Peyer's patch (tissue), 4 donors: ENCODE data around the gene SPTAN1.

Source experiments
- POLR2A ChIP-seq, 2 donors: fragments of 450-650 bp; IDR thresholded peaks; one replicate each; pipeline ENCODE4 v1.5.1; 2017; ENCODE audit warnings: antibody characterized with exemption in 2 of 2, mild to moderate bottlenecking in 2 of 2, moderate library complexity in 2 of 2
- TF ChIP-seq, protein P1 (sequence below), 6 experiments: fragments of 450-650 bp in 4 of 6; fragments of 200-600 bp in 2 of 6; sonication (generic) in 1 of 6; IDR thresholded peaks; one replicate each; pipeline ENCODE4 v1.5.1; 2017 to 2019; ENCODE audit warnings: antibody characterized with exemption in 6 of 6, mild to moderate bottlenecking in 3 of 6, moderate library complexity in 1 of 6

GRCh38 chr9:128636556-128637530, 84.5 kb downstream of the SPTAN1 start:
- TF ChIP-seq, protein P1, sequence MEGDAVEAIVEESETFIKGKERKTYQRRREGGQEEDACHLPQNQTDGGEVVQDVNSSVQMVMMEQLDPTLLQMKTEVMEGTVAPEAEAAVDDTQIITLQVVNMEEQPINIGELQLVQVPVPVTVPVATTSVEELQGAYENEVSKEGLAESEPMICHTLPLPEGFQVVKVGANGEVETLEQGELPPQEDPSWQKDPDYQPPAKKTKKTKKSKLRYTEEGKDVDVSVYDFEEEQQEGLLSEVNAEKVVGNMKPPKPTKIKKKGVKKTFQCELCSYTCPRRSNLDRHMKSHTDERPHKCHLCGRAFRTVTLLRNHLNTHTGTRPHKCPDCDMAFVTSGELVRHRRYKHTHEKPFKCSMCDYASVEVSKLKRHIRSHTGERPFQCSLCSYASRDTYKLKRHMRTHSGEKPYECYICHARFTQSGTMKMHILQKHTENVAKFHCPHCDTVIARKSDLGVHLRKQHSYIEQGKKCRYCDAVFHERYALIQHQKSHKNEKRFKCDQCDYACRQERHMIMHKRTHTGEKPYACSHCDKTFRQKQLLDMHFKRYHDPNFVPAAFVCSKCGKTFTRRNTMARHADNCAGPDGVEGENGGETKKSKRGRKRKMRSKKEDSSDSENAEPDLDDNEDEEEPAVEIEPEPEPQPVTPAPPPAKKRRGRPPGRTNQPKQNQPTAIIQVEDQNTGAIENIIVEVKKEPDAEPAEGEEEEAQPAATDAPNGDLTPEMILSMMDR (IDR thresholded peaks at IDR 0.05): no peak
- no peak for TF ChIP-seq POLR2A (IDR thresholded peaks at IDR 0.05)
